ENCODE data around the gene DCST2.

DNA sequence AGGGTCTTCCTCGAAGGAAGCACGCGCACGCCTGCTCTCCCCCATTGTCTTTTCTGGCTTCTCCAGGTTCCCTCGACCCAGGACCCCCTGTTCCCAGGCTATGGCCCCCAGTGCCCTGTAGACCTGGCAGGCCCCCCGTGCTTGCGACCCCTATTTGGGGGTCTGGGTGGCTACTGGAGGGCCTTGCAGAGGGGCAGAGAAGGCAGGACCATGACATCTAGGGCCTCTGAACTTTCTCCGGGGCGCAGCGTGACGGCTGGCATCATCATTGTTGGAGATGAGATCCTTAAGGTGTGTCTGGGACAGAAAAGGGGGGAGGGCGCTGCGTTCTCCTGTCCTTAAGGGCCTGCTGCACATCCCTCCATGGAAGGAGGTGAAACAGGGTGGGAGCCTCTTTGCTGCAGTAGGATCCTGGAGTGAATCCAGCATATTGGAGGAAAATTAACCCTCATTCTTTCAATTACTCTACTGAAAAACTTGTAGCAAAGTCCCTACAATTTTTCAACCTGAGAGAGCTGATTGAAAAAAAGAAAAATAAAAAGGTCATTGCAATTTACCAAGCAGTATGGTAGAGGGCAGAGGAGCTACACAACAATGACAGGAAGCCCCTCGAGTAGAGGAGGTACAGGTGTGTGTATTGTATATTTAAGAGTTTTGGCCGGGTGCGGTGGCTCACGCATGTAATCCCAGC, 49.7 kb downstream of the DCST2 start:
- TF ChIP-seq E2F6 (IDR thresholded peaks at IDR 0.05; ENCODE audit: borderline replicate concordance, low read depth) (no peak), JUN (IDR thresholded peaks at IDR 0.05) (no peak), EP300 (IDR thresholded peaks at IDR 0.05) (no peak), POLR2A (IDR thresholded peaks at IDR 0.05; ENCODE audit: low read length) (no peak), CBX8 (IDR thresholded peaks at IDR 0.05) (no peak)
- TF ChIP-seq, protein P1, sequence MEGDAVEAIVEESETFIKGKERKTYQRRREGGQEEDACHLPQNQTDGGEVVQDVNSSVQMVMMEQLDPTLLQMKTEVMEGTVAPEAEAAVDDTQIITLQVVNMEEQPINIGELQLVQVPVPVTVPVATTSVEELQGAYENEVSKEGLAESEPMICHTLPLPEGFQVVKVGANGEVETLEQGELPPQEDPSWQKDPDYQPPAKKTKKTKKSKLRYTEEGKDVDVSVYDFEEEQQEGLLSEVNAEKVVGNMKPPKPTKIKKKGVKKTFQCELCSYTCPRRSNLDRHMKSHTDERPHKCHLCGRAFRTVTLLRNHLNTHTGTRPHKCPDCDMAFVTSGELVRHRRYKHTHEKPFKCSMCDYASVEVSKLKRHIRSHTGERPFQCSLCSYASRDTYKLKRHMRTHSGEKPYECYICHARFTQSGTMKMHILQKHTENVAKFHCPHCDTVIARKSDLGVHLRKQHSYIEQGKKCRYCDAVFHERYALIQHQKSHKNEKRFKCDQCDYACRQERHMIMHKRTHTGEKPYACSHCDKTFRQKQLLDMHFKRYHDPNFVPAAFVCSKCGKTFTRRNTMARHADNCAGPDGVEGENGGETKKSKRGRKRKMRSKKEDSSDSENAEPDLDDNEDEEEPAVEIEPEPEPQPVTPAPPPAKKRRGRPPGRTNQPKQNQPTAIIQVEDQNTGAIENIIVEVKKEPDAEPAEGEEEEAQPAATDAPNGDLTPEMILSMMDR (IDR thresholded peaks at IDR 0.05) = no peak
- TF ChIP-seq, protein P2, sequence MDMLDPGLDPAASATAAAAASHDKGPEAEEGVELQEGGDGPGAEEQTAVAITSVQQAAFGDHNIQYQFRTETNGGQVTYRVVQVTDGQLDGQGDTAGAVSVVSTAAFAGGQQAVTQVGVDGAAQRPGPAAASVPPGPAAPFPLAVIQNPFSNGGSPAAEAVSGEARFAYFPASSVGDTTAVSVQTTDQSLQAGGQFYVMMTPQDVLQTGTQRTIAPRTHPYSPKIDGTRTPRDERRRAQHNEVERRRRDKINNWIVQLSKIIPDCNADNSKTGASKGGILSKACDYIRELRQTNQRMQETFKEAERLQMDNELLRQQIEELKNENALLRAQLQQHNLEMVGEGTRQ (IDR thresholded peaks at IDR 0.05) = no peak
- TF ChIP-seq, protein P3, sequence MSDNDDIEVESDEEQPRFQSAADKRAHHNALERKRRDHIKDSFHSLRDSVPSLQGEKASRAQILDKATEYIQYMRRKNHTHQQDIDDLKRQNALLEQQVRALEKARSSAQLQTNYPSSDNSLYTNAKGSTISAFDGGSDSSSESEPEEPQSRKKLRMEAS (IDR thresholded peaks at IDR 0.05) = no peak

Measured in A549 (cell line).